Skeletal muscle satellite cell (primary cell): Measurements from ENCODE around the gene RNF182.
"Not testable (repeated sequence)": the region's sequence is repeated elsewhere in the genome, so short reads cannot be mapped to it uniquely, and the experiment has no call there.

Source experiments
- H3K27me3 ChIP-seq: 2 replicates; pipeline ENCODE4 v1.7.0; 2013; ENCODE audit warnings: low read length; ENCODE audit not compliant: control insufficient read depth, insufficient read depth
- H3K36me3 ChIP-seq: 2 replicates; pipeline ENCODE4 v1.7.0; 2013; ENCODE audit warnings: mild to moderate bottlenecking, control low read depth, low read length; ENCODE audit not compliant: insufficient read depth
- H3K4me1 ChIP-seq: 2 replicates; pipeline ENCODE4 v1.7.0; 2013; ENCODE audit warnings: low read length; ENCODE audit not compliant: control insufficient read depth, insufficient read depth
- H3K4me2 ChIP-seq: 2 replicates; pipeline ENCODE4 v1.7.0; 2013; ENCODE audit warnings: mild to moderate bottlenecking, low read length
- H3K4me3 ChIP-seq: 2 replicates; pipeline ENCODE4 v1.7.0; 2013; ENCODE audit warnings: low read length
- H3K9ac ChIP-seq: 2 replicates; pipeline ENCODE4 v1.7.0; 2013; ENCODE audit warnings: mild to moderate bottlenecking, low read depth, low read length, moderate library complexity
- H3K9me3 ChIP-seq: replicated peaks from 2 replicates; pipeline ENCODE4 v1.7.0; 2013; ENCODE audit warnings: mild to moderate bottlenecking, control low read depth, low read length

The RNF182 gene

GRCh38 chr6:13973422-13973821 is 48.7 kb downstream of the RNF182 start:
- H3K9me3 ChIP-seq, H3K4me2 ChIP-seq, H3K27me3 ChIP-seq, H3K9ac ChIP-seq, H3K36me3 ChIP-seq, H3K4me1 ChIP-seq, H3K4me3 ChIP-seq: not testable (repeated sequence)

- no peaks in the 10 kb centered on the region for H3K4me1 ChIP-seq
- H3K9me3 ChIP-seq = no peaks in the 10 kb centered on the region
- H3K27me3 ChIP-seq = no peaks in the 10 kb centered on the region
- H3K36me3 ChIP-seq = no peaks in the 10 kb centered on the region
- no peak overlapping the region for H3K4me3 ChIP-seq
- H3K4me2 ChIP-seq = no peak overlapping the region
- no peak overlapping the region for H3K9ac ChIP-seq
Measured at GRCh38 chr6:13978102-13978640, 53.4 kb downstream of the RNF182 start.

GRCh38 chr6:13978787-13979186 is 54.0 kb downstream of the RNF182 start:
- Histone ChIP-seq H3K36me3 (no peaks in the 10 kb centered on the region), H3K4me1 (peaks cover 1% of the 10 kb centered on the region), H3K4me3 (no peak overlapping the region), H3K27me3 (no peaks in the 10 kb centered on the region), H3K4me2 (no peak overlapping the region), H3K9ac (no peak overlapping the region), H3K9me3 (no peaks in the 10 kb centered on the region)

- Histone ChIP-seq H3K4me1 (peaks cover 9% of the 10 kb centered on the region), H3K36me3 (no peaks in the 10 kb centered on the region), H3K4me3 (no peak overlapping the region), H3K9me3 (no peaks in the 10 kb centered on the region), H3K9ac (no peak overlapping the region), H3K27me3 (no peaks in the 10 kb centered on the region), H3K4me2 (no peak overlapping the region)
Measured at GRCh38 chr6:13979284-13980171, 54.8 kb downstream of the RNF182 start.

- no peak overlapping the region for H3K4me3 ChIP-seq
- H3K9ac ChIP-seq = no peak overlapping the region
- H3K36me3 ChIP-seq = no peaks in the 10 kb centered on the region
- no peaks in the 10 kb centered on the region for H3K9me3 ChIP-seq
- no peak overlapping the region for H3K4me2 ChIP-seq
- no peaks in the 10 kb centered on the region for H3K27me3 ChIP-seq
- H3K4me1 ChIP-seq = peaks cover 10% of the 10 kb centered on the region
Measured at GRCh38 chr6:13980534-13980933, 55.8 kb downstream of the RNF182 start.

GRCh38 chr6:13985663-13986325 is 61.0 kb downstream of the RNF182 start:
- Histone ChIP-seq H3K4me3 (no peak overlapping the region), H3K9ac (no peak overlapping the region), H3K27me3 (no peaks in the 10 kb centered on the region), H3K4me2 (no peak overlapping the region), H3K4me1 (peaks cover 19% of the 10 kb centered on the region), H3K9me3 (no peaks in the 10 kb centered on the region), H3K36me3 (no peaks in the 10 kb centered on the region)

DNA sequence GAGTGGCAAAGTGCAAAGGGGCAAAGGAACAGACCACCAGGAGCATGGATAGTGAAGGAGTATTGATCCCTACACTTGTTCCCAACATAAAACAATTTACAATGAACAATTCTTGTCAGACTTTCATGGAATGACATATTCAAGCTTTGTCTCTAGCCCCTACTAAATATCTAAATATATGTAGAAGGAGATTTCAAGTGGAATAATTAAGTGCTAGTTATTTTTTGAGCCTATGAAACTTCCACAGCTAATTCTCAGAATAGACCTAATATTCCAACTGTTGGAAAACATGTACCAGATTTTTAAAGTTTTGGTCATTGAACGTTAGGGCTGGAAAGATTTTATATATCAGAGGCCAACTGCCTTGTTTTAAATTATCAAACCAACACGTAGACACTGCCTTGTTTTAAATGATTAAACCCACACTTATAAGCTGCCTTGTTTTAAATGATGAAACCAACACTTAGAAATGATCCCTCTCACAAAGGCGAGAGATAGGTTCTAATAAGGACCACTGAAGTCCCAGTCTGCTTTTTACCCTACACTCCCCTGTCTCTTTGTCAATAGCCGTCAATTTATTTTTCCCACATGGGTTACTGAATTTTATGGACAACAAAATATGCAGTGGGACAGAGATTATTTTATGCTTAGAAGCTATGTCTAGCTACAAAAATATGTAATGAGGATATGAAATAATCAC is 62.1 kb downstream of the RNF182 start:
- no peak overlapping the region for H3K4me3 ChIP-seq
- H3K9me3 ChIP-seq = no peaks in the 10 kb centered on the region
- H3K36me3 ChIP-seq = no peaks in the 10 kb centered on the region
- H3K27me3 ChIP-seq = no peaks in the 10 kb centered on the region
- H3K9ac ChIP-seq = no peak overlapping the region
- no peak overlapping the region for H3K4me2 ChIP-seq
- H3K4me1 ChIP-seq = peaks cover 19% of the 10 kb centered on the region

DNA sequence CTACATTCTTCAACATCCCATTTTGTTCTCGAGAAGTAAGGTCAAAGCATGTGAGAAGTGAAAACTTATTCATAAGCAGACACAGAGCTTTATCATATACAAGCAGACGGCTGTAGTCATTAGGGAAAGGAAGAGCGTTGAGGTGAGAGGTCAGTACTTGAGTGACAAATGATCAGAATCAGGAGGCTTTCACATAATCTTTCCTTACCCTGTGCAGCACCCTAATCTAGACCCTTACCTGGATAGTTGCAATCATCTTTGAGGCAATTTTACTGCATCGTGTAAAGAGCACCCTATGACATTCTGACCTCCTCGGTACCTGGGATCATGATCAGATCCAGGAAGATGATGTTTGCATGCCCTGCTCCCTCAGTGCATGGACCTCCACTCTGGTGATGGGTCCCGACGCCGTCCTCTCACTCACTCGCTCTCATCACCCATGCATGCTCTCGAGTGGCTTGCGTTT is 62.7 kb downstream of the RNF182 start:
- Histone ChIP-seq H3K4me2 (no peak overlapping the region), H3K9ac (no peak overlapping the region), H3K36me3 (no peaks in the 10 kb centered on the region), H3K4me1 (peaks cover 20% of the 10 kb centered on the region), H3K9me3 (no peaks in the 10 kb centered on the region), H3K27me3 (no peaks in the 10 kb centered on the region), H3K4me3 (no peak overlapping the region)

GRCh38 chr6:13988049-13988738 is 63.4 kb downstream of the RNF182 start:
- Histone ChIP-seq H3K9me3 (no peaks in the 10 kb centered on the region), H3K4me3 (no peak overlapping the region), H3K4me2 (no peak overlapping the region), H3K9ac (no peak overlapping the region), H3K36me3 (no peaks in the 10 kb centered on the region), H3K4me1 (peaks cover 28% of the 10 kb centered on the region), H3K27me3 (no peaks in the 10 kb centered on the region)

DNA sequence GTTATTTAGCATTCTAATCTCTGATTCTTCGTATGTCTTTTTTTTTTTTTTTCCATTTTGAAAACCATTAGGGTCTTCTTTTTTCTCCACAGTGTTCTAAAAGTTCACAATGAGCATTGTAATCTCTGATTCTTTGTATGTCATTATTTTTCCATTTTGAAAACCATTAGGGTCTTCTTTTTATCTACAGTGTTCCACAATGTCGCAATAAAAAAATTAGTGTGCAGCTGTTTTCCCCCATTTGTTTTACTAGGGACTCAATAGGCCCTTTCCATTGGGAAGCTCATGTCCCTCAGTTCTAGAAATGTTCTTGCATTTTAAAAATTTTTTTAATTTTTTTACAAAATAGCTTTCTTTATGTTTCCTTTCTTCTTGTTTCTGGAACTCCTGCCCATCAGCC is 64.2 kb downstream of the RNF182 start:
- H3K4me2 ChIP-seq = no peak overlapping the region
- no peak overlapping the region for H3K9ac ChIP-seq
- no peaks in the 10 kb centered on the region for H3K36me3 ChIP-seq
- H3K27me3 ChIP-seq = no peaks in the 10 kb centered on the region
- H3K4me1 ChIP-seq = peaks cover 26% of the 10 kb centered on the region
- H3K9me3 ChIP-seq = no peaks in the 10 kb centered on the region
- no peak overlapping the region for H3K4me3 ChIP-seq
